Prostate gland (tissue), 2 donors: ENCODE measurements around the gene SUPT3H.

Experiments used
- POLR2A ChIP-seq: fragments of 450-650 bp; IDR thresholded peaks from one replicate; pipeline ENCODE4 v1.6.1; 2016; ENCODE audit warnings: antibody characterized with exemption, mild to moderate bottlenecking
- POLR2AphosphoS5 ChIP-seq: sonication (generic); formaldehyde crosslinking; IDR thresholded peaks from one replicate; pipeline ENCODE4 v1.6.1; 2017; ENCODE audit warnings: antibody characterized with exemption
- TF ChIP-seq, protein P1 (sequence below), 4 experiments: fragments of 200-600 bp in 2 of 4; fragments of 450-650 bp in 2 of 4; sonication (generic) in 2 of 4; IDR thresholded peaks; 1 replicate in 3 of 4; 2 replicates in 1 of 4; pipeline ENCODE4 v1.5.1; 2016 to 2019; ENCODE audit warnings: antibody characterized with exemption in 4 of 4, mild to moderate bottlenecking in 2 of 4, moderate library complexity in 2 of 4

DNA sequence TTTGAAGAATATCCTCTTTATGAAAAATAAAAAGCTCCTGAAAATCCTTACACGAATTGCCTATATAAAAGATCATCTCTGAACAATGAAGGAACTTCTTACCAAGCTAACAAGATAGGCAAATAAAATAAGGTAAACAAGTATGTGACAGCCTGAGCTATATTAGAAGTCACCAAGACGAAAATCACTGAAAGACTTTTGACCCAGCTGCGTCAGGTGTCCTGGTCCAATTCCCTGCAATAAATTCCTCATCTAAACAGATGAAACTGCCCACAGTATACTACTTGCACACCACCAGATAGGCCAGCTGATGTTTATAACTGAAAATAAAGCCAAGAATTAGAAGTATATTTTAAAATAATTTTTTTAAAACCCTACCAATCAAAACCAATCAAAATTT, 117.0 kb downstream of the SUPT3H start:
- TF ChIP-seq POLR2A (no peak), POLR2AphosphoS5 (no peak)
- TF ChIP-seq, protein P1, sequence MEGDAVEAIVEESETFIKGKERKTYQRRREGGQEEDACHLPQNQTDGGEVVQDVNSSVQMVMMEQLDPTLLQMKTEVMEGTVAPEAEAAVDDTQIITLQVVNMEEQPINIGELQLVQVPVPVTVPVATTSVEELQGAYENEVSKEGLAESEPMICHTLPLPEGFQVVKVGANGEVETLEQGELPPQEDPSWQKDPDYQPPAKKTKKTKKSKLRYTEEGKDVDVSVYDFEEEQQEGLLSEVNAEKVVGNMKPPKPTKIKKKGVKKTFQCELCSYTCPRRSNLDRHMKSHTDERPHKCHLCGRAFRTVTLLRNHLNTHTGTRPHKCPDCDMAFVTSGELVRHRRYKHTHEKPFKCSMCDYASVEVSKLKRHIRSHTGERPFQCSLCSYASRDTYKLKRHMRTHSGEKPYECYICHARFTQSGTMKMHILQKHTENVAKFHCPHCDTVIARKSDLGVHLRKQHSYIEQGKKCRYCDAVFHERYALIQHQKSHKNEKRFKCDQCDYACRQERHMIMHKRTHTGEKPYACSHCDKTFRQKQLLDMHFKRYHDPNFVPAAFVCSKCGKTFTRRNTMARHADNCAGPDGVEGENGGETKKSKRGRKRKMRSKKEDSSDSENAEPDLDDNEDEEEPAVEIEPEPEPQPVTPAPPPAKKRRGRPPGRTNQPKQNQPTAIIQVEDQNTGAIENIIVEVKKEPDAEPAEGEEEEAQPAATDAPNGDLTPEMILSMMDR (IDR thresholded peaks at IDR 0.05), result no peak
